Measurements from ENCODE around the gene UAP1L1. TPM values are rescaled to one million over a fixed set of nuclear protein-coding genes. Genes with fewer than 3 reads are reported as not detected.

The UAP1L1 gene
- polyA plus RNA-seq, 1 donor from 2014 or later = 0.21 TPM

DNA sequence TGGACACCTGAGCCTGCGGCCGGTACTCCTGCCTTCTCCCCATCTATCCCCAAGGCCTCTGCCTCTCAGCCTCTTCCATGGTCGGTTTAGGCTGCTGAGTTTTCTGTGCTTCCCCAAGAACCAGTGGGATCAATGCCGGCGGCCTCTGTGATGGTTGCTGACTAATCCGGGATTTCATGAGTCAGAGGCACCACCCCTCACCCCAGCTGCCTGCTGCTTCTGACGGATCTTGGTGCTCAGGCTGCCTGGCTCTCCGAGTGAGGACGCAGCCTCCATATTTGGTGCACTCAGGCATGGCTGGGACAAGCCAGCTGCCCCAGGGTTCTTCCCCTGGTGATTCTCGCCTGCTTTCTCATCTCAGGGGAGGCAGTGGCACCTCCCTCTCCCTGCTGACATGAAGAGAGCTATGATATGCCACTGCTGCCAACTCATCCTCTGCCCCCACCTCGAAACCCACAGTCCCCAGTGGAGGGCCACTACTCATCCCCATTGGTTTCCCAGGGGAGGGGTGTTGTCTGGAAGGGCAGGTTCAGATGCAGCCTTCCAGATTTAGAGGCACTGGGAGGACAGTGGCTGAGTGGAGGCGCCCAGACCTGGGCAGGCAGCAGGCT lies 6.2 kb downstream of the UAP1L1 start:
- Histone ChIP-seq H3K4me3 (ENCODE audit: low read length) (no peak overlapping the region), H3K36me3 (ENCODE audit: insufficient read depth, low read length) (no peaks in the 10 kb centered on the region), H3K27ac (ENCODE audit: low read length) (no peak overlapping the region), H3K4me2 (ENCODE audit: low read length) (no peak overlapping the region), H3F3A (ENCODE audit: insufficient read depth, low read length, poor library complexity, severe bottlenecking) (no peaks in the 10 kb centered on the region), H3K9me2 (ENCODE audit: insufficient read depth, low read length) (no peaks in the 10 kb centered on the region), H3K9ac (ENCODE audit: low read length) (no peak overlapping the region), H4K20me1 (ENCODE audit: insufficient read depth) (no peaks in the 10 kb centered on the region), H3K27me3 (ENCODE audit: insufficient read depth, low read depth, low read length) (peaks cover 43% of the 10 kb centered on the region), H3K9me3 (ENCODE audit: low read length) (no peaks in the 10 kb centered on the region), H2AFZ (ENCODE audit: low read depth, low read length) (no peak overlapping the region), H3K79me2 (replicated peaks; ENCODE audit: insufficient read depth, low read length) (peaks cover 3% of the 10 kb centered on the region)
- TF ChIP-seq TAF1 (IDR thresholded peaks at IDR 0.05; ENCODE audit: low read depth) = no peak
- TF ChIP-seq MXI1 (conservative IDR thresholded peaks at IDR 0.05; ENCODE audit: poor library complexity, severe bottlenecking) = no peak
- no peak for TF ChIP-seq EP300 (conservative IDR thresholded peaks at IDR 0.05; ENCODE audit: poor library complexity, severe bottlenecking)
- TF ChIP-seq, protein P1, sequence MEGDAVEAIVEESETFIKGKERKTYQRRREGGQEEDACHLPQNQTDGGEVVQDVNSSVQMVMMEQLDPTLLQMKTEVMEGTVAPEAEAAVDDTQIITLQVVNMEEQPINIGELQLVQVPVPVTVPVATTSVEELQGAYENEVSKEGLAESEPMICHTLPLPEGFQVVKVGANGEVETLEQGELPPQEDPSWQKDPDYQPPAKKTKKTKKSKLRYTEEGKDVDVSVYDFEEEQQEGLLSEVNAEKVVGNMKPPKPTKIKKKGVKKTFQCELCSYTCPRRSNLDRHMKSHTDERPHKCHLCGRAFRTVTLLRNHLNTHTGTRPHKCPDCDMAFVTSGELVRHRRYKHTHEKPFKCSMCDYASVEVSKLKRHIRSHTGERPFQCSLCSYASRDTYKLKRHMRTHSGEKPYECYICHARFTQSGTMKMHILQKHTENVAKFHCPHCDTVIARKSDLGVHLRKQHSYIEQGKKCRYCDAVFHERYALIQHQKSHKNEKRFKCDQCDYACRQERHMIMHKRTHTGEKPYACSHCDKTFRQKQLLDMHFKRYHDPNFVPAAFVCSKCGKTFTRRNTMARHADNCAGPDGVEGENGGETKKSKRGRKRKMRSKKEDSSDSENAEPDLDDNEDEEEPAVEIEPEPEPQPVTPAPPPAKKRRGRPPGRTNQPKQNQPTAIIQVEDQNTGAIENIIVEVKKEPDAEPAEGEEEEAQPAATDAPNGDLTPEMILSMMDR (IDR thresholded peaks at IDR 0.05; ENCODE audit: poor library complexity, severe bottlenecking) = no peak
- no peak for TF ChIP-seq EZH2 (IDR thresholded peaks at IDR 0.05; ENCODE audit: borderline replicate concordance, insufficient read depth, low read length, poor library complexity, severe bottlenecking)
- no peak for TF ChIP-seq REST (IDR thresholded peaks at IDR 0.05; ENCODE audit: borderline replicate concordance)
- TF ChIP-seq SMC3 (conservative IDR thresholded peaks at IDR 0.05; ENCODE audit: poor library complexity) = no peak
- no peak for TF ChIP-seq POLR2AphosphoS5 (IDR thresholded peaks at IDR 0.05)
- TF ChIP-seq RAD21 (conservative IDR thresholded peaks at IDR 0.05) = no peak

- TF ChIP-seq POLR2AphosphoS5 (IDR thresholded peaks at IDR 0.05) (no peak), SMC3 (conservative IDR thresholded peaks at IDR 0.05; ENCODE audit: poor library complexity) (no peak), EZH2 (IDR thresholded peaks at IDR 0.05; ENCODE audit: borderline replicate concordance, insufficient read depth, low read length, poor library complexity, severe bottlenecking) (no peak), MXI1 (conservative IDR thresholded peaks at IDR 0.05; ENCODE audit: poor library complexity, severe bottlenecking) (no peak), REST (IDR thresholded peaks at IDR 0.05; ENCODE audit: borderline replicate concordance) (no peak), RAD21 (conservative IDR thresholded peaks at IDR 0.05) (no peak), EP300 (conservative IDR thresholded peaks at IDR 0.05; ENCODE audit: poor library complexity, severe bottlenecking) (no peak)
- TF ChIP-seq, protein P1 (IDR thresholded peaks at IDR 0.05; ENCODE audit: poor library complexity, severe bottlenecking) = no peak
- peaks cover 33% of the 10 kb centered on the region for H3K27me3 ChIP-seq (ENCODE audit: insufficient read depth, low read depth, low read length)
- no peaks in the 10 kb centered on the region for H3K36me3 ChIP-seq (ENCODE audit: insufficient read depth, low read length)
- no peak overlapping the region for H2AFZ ChIP-seq (ENCODE audit: low read depth, low read length)
- H3K9ac ChIP-seq (ENCODE audit: low read length) = no peak overlapping the region
- H3K9me3 ChIP-seq (ENCODE audit: low read length) = no peaks in the 10 kb centered on the region
- H3K79me2 ChIP-seq (replicated peaks; ENCODE audit: insufficient read depth, low read length) = peaks cover 3% of the 10 kb centered on the region
- H3K9me2 ChIP-seq (ENCODE audit: insufficient read depth, low read length) = no peaks in the 10 kb centered on the region
- H4K20me1 ChIP-seq (ENCODE audit: insufficient read depth) = no peaks in the 10 kb centered on the region
- no peak overlapping the region for H3K4me3 ChIP-seq (ENCODE audit: low read length)
- no peaks in the 10 kb centered on the region for H3F3A ChIP-seq (ENCODE audit: insufficient read depth, low read length, poor library complexity, severe bottlenecking)
- H3K4me2 ChIP-seq (ENCODE audit: low read length) = no peak overlapping the region
- no peak overlapping the region for H3K27ac ChIP-seq (ENCODE audit: low read length)
Measured at GRCh38 chr9:137084526-137084925, 7.2 kb downstream of the UAP1L1 start.

Measured in neural cell (in vitro differentiated cells).